SKM-1 treated with dmso at 0.1 percent for 144 hours (cell line): ENCODE data around the gene SLC22A23.
"Not testable (repeated sequence)": the region's sequence is repeated elsewhere in the genome, so short reads cannot be mapped to it uniquely, and the experiment has no call there.

Experiments used
- DNase-seq: peaks from one replicate; lab custom pipeline; 2025; ENCODE audit not compliant: unreplicated experiment; lab: John Stamatoyannopoulos, UW

Gene SLC22A23

DNA sequence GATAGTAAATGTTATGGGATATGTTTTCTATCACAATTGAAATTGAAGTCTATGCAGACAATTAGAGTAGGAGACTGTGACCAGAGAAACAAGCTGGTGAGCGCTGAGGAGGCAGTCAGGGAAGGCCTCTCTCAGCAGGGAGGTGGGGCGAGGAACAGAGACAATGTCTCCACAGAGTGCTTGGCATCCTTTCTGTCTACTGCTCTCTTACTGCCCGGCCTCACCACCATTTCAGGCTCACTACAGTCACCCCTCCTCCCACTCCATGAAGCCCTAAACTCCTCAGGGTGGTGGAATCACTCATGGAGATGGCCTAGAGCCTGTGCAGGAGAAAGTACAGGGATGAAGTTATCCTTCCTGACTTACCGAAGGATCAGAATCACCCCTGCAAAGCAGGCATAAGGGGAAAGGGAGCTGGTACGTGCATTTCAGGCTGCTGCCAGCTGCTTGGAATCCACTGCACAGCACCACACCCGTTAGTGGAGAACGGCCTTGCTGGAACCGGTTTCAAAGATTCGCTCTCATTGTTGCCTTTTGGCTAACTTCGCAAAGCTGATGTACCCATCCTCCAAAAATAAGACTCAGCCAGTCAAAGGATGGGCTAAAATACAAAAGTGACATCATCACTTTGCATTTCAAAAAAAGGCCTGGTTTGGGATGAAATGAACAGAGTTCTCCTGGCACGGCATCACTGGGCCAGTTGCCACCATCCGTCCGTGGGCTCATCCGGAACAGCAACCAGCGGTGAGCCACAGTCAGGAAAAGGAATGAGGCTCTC, 67.3 kb downstream of the SLC22A23 start:
- DNase-seq, result no peak

DNA sequence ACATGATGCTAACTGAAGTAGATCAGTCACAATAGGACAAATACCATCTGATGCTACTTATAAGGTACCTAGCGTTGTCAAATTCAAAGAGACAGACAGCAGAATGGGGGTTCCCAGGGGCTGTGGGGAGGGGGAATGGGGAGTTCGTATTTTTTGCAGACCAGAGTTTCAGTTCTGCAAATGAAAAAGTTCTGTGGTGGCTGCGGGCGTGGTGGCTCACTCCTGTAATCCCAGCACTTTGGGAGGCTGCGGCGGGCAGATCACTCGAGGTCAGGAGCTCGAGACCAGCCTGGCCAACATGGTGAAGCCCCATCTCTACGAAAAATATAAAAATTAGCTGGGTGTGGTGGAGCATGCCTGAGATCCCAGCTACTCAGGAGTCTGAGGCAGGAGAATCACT, 68.1 kb downstream of the SLC22A23 start:
- DNase-seq, result no peak

DNA sequence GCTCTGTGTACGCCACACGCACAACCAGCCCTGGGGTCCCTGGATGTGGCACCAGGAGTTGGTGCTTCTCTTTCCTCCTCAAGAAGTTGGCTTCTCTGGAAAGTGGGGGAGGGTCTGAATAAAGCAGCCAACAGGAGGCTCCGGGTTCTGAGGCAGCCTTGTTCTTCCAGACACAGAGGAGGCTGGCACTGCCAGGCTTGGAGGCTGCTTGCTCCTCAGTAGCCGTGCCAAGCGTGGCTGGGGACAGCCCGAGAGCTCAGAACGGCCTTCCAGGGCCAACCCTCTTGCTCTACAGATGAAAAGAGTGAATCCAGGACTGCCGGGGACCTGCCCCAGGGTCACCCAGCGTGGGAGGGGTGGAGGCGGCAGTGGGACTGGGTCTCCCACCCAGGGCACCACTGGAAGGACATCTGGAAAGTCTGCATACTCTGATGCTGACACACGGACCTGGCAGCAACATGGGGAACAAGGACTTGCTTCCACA, 70.4 kb downstream of the SLC22A23 start:
- no peak for DNase-seq

DNA sequence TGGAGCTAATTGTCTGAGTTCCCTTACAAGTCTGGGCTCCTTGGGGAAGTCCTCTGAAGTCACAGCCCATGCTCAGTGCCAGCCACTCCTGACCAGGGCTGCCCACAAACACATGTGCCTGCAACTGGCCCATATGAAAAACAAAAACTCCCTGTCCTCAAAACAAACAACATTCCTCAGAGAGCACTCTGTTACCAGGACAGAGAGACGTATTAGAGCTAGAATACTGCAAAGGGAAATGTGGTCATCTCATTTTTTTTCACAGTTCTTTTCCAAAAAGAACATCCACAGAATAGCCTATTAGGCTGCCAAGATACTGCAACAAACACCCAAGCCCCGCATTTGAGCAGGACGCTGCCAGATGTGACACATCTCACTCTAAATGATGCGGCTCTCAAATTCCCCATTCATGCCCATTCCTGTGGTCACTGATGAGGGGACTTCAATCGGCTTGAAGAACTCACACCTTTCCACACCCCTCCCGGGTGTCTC, 71.1 kb downstream of the SLC22A23 start:
- no peak for DNase-seq

DNA sequence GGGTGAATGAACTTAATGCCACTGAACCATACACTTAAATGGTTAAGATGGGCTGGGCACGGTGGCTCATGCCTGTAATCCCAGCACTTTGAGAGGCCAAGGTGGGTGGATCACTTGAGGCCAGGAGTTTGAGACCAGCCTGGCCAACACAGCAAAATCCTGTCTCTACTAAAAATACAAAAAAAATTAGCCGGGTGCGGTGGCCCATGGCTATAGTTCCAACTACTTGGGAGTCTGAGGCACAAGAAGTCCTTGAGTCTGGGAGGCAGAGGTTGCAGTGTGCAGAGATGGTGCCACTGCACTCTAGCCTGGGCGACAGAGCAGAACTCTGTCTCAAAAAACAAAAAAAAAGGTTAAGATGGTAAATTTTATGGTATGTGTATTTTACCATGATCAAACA, 71.7 kb downstream of the SLC22A23 start:
- DNase-seq, result not testable (repeated sequence)

DNA sequence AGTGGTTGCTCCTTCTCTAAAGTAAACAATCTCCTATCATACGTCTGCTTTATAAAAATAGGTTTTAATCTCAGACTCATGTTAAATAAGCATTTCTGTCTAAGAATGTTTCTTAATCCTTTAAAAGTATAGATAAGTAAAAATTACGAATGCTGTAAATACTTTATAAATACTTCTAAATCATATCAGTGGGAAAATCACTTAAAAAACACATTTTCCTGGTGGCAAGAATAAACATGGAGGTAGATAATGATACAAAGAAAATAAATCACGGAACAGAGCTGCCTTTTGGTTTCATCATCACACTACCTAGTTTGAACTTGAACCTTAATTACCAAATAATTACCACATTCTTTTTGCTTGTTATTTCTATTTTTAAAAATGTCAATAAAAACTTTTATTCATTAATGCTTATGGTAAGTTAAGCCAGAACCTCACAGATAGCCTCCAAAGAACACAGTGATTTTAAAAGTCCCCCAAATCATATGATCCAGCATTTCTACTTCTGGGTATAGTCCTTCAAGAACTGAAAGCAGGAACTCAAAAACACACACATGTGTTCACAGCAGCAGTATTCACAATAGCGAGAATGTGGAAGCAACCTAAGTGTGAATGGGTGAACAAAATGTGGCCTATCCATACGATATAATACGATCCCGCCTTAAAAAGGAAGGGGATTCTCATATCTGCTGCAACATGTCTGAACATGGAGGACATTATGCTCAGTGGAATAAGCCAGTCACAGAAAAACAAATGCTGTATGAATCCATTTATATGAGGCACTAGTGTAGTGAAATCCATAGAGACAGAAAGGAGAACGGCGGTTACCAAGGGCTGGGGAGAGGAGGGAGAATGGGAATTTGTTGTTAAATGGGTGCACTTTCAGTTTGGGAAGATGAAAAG, 72.4 kb downstream of the SLC22A23 start:
- DNase-seq, result no peak

DNA sequence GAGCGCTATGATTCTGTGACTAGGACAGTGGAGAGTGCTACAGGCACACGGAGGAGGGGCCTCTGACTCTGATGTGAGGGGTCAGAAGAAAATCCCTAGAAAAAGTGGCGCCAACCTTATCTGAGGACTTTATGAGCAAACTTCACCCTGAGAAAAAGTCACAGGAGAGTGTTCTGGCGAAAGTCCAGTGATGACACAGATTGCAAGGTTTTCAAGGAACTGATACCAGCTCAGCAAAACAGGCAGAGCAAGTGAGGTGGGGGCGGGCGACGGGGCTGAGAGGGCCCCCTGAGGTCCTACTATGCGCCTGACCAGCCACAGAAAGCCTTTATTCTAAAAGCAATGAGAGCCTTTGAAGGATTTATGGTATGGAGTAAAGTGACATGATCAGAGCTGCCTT, 73.3 kb downstream of the SLC22A23 start:
- DNase-seq, result no peak

DNA sequence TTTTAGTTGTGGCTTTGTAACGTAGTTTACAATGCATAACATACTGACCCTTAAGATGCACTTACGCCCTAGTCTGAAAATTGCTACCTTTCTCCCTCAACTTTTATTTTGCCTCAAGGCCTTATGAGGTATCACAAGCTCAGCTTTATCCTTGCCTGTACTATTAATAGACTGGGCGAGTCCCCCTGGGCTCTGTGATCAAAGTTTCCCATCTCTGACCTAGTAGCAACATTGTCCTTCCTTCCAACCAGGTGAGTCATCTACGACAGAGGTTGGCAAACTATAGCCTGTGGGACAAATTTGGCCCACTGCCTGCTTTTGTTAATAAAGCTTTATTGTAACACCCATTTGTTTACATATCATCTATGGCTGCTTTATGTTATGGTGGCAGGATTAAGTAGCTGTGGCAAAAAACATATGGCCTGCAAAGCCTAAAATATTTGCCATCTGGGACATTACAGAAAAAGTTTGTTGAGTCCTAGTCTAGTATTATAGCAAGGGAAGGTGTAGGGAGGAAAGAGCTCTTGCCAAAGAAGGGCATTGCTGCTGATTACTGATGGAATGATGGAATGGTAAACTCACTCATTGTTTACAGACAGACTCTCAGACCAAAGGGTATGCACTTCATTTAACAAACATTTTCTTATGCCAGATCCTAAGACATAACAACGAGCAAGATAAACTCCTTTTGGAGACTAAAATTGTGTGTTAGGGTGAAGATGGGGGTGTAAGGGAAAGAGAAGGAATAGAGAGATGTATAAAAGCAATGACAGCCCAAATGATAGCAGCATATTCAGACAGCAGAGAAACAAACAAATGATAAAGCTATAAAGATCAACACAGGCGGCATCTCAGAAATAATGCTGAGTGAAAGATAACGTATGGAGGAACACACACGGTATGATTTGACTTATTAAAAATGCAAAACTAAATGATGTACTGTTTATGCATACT, 74.2 kb downstream of the SLC22A23 start:
- DNase-seq, result no peak

DNA sequence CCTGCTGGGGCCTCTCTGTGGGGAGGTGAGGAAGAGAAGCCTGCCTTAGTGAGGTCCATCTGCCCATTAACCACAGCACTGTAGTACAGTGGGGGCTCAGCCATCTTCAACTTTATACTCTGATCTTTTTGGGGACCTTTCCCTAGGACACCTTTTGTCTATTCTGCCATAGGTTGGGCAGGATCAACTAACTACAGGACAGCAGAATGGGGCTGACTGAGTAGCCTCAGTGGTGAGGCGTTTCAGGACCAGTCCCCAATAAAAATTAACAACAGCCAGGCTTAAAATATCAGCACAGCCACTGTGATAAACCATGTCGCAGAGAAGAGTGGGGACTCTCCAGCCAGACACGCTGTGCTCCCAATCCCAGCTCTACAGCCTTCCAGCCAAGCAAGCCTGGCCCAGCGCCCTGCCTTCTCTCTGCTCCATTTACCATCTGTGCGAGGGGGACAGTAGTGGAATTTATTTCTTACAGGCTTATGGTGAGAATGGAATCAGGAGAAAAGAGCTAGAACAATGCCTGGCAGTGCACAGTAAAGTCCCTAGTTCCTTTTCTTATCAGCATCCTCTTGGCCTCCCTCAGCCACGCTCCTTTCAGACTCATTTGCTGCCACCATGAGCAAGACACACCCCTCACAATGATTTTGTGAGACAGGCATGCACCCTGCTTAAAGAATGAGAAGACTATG, 75.5 kb downstream of the SLC22A23 start:
- DNase-seq, result no peak

DNA sequence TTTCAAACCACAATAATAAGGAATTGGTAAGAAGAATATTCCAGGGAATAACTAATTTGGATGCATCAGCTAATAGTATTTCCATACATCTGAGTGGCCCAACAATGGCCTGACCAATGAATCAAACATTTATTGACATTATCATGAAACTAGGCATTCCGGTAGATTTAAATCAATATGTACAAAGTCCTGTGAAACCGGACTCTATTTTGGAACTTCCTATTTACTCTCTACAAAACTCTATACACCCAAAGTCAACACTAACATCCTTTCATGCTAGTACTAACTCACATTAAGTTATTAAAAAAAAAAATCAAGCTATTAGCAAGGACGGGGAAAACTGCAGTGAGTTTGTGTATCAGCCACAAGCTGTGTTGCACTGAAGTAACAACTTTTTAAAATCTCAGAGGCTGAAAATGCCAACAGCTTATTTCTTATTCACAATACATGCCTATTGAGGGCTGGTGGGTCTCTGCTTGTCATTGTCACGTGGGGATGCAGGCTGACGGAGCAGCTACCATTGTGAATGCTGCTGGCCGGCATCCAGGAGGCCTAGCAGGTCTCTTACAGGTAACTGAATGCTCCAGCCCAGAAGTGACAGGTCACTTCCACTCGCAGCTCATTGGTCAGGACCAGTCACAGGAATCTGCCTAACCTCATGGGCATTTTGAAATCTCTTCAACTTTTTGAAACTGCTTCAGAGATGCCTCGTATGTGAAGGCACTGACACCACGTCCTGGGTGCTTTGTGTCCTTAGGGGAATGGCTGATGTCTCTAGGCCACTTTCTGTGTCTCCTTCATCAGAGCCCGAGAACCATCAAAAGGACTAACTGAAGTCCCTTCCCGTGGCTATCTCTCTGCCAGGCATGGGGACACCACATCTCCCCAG, 76.3 kb downstream of the SLC22A23 start:
- no peak for DNase-seq

DNA sequence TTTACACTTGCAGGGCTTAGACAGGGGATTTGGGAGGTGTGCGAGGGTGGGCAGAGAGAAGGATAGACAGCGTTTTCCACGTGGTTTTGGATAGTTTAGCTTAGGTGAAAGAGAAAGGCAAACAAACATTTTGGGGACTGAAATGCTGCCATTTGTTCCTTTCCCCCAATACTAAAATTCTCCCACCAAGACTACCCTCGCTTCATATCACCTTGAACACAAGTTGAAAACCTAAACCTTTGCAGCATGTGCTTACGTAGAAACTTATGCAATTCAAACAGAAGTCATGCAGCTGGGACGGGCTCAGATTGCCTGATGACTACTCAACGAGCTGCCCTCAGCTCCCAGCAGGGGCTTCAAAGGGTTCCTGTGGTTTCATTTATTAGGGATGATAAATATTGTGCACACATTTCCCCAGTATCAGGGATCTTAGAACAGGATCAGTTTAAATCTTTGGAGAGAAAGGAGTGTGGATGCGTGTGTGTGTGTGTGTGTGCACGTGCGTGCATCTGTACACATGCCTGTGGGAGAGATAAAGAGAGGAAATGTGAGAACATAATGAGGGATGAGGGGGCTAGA, 77.3 kb downstream of the SLC22A23 start:
- no peak for DNase-seq

DNA sequence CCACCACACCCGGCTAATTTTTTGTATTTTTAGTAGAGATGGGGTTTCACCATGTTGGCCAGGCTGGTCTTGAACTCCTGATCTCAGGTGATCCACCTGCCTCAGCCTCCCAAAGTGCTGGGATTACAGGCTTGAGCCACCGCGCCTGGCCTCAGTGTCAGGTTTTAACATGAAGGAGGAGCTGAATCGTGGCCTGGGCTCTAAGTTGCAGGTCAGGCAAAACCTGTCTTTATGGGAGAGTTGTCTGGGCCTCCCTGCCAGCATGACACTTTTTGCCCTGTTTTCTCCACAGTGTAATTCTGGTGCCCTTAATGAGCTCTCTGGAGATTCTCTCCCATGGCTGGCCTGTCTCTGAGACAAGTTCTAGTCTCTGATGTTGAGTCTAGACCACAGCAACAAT, 78.0 kb downstream of the SLC22A23 start:
- DNase-seq, result not testable (repeated sequence)

DNA sequence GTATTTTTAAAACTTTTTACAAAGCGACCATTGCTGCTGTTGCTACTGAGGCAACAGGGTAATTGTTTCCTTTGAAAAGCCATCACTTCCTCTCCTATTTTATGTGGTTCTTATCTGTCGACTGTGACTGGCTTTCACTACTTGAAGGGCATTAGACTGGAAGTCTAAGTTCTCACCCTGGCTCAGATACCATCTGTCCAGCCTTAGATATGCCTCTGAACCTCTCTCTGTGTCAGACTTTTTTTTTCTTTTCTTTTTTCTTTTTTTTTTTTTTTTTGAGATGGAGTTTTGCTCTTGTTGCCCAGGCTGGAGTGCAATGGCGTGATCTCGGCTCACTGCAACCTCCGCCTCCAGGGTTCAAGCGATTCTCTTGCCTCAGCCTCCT, 78.5 kb downstream of the SLC22A23 start:
- not testable (repeated sequence) for DNase-seq

DNA sequence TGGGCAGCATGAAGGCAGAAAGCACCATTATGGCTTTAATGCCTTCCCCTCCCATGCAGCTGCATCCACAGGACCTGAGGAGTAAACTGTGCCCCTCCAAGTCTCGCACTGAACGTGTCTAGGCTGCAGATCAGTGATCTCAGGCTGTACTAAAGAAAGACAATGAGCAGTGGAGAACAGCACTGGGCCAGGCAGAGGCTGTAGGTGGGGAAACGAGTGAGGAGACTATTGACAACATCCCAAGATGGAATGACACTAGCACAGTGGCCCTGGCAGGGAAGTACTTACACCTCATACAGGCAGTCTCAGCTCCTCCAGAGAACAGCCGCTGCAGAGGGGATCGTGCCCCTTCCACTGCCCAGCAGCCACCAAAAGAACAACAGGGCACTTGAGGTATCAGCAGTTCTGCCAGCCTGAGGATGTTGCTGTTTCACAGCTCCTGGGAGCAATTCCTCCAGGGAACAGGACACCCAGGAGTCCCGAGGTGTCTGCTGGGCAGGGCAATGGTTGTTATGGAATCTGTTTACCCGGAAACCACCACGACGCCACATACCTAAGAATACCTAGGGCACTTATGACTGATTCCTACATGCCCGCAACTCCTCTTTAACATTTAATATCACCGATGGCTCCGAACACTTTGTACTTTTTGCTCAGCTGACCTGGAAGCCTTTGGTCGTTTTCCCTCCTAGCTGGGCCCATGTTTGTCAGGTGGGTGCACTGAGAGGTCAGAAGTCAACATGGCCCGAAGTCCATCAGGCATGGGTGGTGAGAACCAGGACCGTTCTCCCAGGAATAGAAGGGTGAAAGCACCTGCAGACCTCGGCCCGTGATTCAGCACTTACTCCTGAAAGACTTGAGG, 79.1 kb downstream of the SLC22A23 start:
- no peak for DNase-seq

DNA sequence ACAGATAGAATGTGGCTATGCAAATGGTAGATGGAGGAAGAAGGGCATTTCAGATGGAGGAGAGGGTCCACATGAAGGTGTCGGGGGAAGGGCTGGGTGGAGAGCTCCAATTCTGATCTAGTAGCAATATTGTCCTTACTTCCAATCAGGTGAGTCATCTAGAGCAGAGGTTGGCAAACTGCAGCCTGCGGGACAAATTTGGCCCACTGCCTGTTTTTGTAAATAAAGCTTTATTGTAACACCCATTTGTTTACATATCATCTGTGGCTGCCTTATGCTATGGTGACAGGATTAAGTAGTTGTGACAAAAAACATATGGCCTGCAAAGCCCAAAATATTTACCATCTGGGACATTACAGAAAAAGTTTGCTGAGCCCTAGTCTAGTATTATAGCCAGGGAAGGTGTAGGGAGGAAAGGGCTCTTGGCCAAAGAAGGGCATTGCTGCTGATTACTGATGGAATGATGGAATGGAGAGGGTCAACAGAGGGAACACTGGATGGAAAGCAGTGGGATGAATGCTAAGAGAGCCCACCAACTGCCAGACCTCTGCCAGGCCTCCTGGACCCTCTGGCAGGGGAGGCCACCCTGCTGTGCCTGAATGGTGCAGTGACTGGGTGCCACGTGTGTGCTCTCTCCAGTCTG, 79.8 kb downstream of the SLC22A23 start:
- DNase-seq, result no peak

DNA sequence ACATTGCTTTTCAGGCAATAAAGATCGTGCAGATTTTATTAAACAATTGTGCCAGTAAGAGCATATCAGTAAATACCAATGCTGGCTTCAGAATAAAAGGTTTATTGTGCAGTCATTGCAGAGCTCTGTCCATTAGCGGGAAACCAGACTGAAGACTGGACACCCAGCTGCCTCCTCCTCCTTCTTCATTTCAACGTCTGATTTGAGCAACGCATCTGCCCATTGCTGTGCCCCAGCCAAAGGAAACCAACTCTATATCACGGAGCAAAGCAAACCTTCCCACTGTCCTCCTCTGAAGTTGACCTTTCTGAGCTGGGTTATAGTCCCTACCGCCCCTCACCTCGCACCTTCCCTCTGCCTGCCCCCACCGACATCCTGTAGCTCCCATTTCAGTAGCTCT, 80.8 kb downstream of the SLC22A23 start:
- no peak for DNase-seq

DNA sequence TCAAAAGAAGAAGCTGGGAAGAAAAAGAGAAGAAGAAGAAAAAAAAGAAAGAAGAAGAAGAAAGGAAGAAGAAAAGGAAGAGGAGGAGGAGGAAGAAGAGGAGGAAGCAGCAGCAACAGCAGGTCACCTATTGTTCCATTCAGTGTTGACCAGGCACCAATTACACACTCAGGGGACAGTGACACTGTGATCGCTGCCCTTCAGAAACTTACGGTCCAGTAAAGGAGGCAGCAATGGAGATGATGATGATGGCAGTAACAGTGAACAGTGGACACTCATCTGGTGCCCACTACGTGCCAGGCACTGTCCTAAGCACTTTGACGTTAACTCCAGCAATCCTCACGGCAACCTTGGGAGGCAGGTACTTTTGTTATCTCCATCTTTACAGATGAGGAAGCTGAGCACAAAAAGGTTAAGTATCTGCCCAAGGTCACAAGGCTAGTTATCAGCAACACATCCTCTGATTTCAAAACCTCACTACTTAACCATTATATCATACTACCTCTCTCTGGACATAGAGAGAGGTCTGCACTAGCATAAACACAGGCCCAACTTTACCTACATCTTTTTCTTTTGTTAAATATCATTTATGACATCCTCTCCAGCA, 83.2 kb downstream of the SLC22A23 start:
- no peak for DNase-seq
